Fibroblast of the aortic adventitia (primary cell): ENCODE measurements around the gene SNCG. TPM values are rescaled to one million over a fixed set of nuclear protein-coding genes. Genes with fewer than 3 reads are reported as not detected.
"Not testable (repeated sequence)": the region's sequence is repeated elsewhere in the genome, so short reads cannot be mapped to it uniquely, and the experiment has no call there.

ENCODE experiments used
- DNase-seq: peaks from one replicate; pipeline ENCODE4 v3.0.0-alpha.2; 2010; ENCODE audit warnings: low read depth
- H3K4me3 ChIP-seq: 2 replicates; pipeline ENCODE4 v1.5.1; 2011; ENCODE audit warnings: low read depth, mild to moderate bottlenecking, control low read depth, low read length, moderate library complexity
- total RNA-seq: library from RNA; depleted of rRNA; stranded (reverse); fragments of >200 nt; gene quantifications from 2 replicates; pipeline ENCODE4 v1.2.3, GENCODE V29; 2012; ENCODE audit warnings: low replicate concordance
- TF ChIP-seq, protein P1 (sequence below): IDR thresholded peaks from 2 replicates; pipeline ENCODE4 v1.5.1; 2011; ENCODE audit warnings: mild to moderate bottlenecking, low read length, control low read depth, inconsistent platforms; ENCODE audit not compliant: insufficient read depth

Gene SNCG
- total RNA-seq, 1 donor = 2.8 TPM

DNA sequence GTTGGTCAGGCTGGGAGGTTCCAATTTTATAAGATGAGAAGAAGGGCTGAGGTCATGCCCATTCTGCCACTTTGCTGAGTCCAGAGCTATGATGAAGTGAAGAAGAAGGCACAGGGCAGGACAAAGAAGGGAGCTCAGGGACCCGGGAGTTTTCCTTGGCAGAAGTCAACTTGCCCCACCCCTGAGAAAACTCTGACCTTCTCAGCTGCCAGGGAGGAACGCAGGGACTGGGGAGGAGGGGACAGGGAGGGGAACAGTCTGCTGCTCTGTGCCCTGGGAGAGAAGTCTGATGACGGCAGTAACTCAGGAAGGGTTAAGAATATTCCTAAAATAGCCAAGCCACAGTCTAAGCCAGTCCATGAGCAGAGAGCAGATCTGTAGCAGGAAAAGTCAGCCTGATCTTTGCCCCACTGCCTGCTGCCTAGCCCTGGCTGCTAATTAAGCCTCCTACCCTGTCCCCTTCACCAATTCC, 21.6 kb downstream of the SNCG start:
- H3K4me3 ChIP-seq = no peak overlapping the region
- peak; percentile 60 for DNase-seq
- TF ChIP-seq, protein P1, sequence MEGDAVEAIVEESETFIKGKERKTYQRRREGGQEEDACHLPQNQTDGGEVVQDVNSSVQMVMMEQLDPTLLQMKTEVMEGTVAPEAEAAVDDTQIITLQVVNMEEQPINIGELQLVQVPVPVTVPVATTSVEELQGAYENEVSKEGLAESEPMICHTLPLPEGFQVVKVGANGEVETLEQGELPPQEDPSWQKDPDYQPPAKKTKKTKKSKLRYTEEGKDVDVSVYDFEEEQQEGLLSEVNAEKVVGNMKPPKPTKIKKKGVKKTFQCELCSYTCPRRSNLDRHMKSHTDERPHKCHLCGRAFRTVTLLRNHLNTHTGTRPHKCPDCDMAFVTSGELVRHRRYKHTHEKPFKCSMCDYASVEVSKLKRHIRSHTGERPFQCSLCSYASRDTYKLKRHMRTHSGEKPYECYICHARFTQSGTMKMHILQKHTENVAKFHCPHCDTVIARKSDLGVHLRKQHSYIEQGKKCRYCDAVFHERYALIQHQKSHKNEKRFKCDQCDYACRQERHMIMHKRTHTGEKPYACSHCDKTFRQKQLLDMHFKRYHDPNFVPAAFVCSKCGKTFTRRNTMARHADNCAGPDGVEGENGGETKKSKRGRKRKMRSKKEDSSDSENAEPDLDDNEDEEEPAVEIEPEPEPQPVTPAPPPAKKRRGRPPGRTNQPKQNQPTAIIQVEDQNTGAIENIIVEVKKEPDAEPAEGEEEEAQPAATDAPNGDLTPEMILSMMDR = no peak

DNA sequence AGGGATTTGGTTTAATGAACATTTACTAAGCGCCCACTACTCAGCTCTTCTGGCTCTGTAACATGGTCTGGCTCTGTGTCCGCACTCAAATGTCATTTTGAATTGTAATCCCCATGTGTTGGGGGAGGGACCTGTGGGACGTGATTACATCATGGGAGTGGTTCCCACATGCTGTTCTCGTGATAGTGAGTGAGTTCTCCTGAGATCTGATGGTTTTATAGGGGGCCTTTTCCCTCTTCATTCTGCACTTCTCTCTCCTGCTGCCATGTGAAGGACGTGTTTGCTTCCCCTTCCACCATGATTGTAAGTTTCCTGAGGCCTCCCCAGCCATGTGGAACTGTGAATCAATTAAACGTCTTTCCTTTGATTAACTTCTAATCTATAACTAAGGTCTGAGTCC, 22.6 kb downstream of the SNCG start:
- not testable (repeated sequence) for DNase-seq, H3K4me3 ChIP-seq

GRCh38 chr10:86981716-86982115, 23.3 kb downstream of the SNCG start:
- DNase-seq = no peak
- TF ChIP-seq, protein P1 = no peak
- H3K4me3 ChIP-seq = no peak overlapping the region

GRCh38 chr10:86984498-86984897, 26.1 kb downstream of the SNCG start:
- not testable (repeated sequence) for H3K4me3 ChIP-seq, DNase-seq

DNA sequence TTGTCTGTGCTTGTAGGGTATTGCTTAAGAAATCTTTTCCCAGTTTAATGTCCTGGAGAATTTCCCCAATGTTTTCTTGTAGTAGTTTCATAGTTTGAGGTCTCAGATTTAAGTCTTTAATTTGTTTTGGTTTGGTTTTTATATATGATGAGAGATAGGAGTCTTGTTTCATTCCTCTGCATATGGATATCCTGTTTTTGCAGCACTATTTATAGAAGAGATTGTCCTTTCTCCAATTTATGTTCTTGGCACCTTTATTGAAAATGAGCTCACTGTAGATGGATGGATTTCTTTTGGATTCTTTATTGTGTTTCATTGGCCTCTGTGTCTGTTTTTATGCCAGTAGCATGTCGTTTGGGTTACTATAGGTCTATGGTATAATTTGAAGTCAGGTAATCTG, 30.1 kb downstream of the SNCG start:
- H3K4me3 ChIP-seq = no peak overlapping the region
- DNase-seq = no peak
- TF ChIP-seq, protein P1 = no peak

DNA sequence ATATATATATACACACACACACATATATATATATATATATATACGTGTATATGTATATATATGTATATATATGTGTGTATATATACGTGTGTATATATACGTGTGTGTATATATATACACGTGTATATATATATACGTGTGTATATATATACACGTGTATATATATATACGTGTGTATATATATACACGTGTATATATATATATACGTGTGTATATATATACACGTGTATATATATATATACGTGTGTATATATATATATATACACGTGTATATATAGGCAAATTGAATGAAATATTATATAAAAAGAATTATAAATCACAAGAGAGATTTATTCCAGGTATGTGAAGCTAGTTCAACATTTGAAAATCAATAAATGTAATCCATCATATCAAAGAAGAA, 33.0 kb downstream of the SNCG start:
- not testable (repeated sequence) for H3K4me3 ChIP-seq, DNase-seq

GRCh38 chr10:86992456-86992855, 34.1 kb downstream of the SNCG start:
- no peak overlapping the region for H3K4me3 ChIP-seq
- TF ChIP-seq, protein P1 = no peak
- DNase-seq = no peak

DNA sequence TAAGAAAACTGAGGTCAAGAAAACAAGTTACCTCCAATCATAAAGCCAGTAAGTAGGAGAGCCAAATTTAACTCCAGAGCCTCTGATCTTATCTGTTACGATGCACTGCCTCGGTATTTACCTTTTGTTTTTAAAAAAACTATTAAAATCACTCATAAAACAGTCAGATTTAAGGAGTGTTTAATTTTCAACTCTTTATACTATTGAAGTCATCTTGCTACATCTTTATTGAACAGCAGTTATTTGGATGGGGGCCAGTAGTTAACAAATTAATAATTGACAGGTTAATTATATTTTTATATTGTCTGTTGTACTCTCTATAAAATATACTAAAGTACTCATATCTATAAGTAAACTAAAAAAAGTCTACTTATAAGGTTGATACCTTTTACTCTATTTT, 34.5 kb downstream of the SNCG start:
- H3K4me3 ChIP-seq = no peak overlapping the region
- no peak for DNase-seq
- TF ChIP-seq, protein P1 = no peak

- H3K4me3 ChIP-seq = not testable (repeated sequence)
These were observed 41.5 kb downstream of the SNCG start for GRCh38 chr10:86999802-87000403.

More at GRCh38 chr10:86999802-87000403, 41.5 kb downstream of the SNCG start:
- not testable (repeated sequence) for DNase-seq
